H1 (cell line): ENCODE results near the gene POP7. TPM values are rescaled to one million over a fixed set of nuclear protein-coding genes. Genes with fewer than 3 reads are reported as not detected.

Source experiments
- PHF8 ChIP-seq: fragments of 200-600 bp; sonication (generic); conservative IDR thresholded peaks from 2 replicates; pipeline ENCODE4 v1.7.1; 2012; ENCODE audit warnings: low read depth, mild to moderate bottlenecking, inconsistent platforms, low read length, moderate library complexity
- TAF7 ChIP-seq: optimal IDR thresholded peaks from 2 replicates; pipeline ENCODE3; 2011; ENCODE audit warnings: low read depth, mild to moderate bottlenecking, inconsistent platforms, low read length, moderate library complexity, borderline replicate concordance
- polyA plus RNA-seq, 7 experiments: library from polyadenylated mRNA; depleted of rRNA in 3 of 7; stranded (reverse) in 5 of 7; unstranded in 2 of 7; fragments of >200 nt in 5 of 7; fragments of 200-250 nt in 2 of 7; gene quantifications; 1 replicate in 5 of 7; 2 replicates in 1 of 7; 4 replicates in 1 of 7; pipeline versions ENCODE4 v1.2.1 to v1.2.3, GENCODE V29; 2011 to 2013; ENCODE audit warnings: missing spikeins in 2 of 7, mixed read lengths in 2 of 7
- total RNA-seq: library from RNA; stranded (reverse); fragmentation: NEBNext Ultra II Directional; extraction: Animal tissue kit (Norgen Biotek cat#: 25700); gene quantifications from 2 replicates; pipeline ENCODE4 v1.2.1, GENCODE V29; 2021
- TF ChIP-seq, protein P1 (sequence below), 3 experiments: IDR thresholded peaks; 1 replicate in 2 of 3; 2 replicates in 1 of 3; pipeline versions ENCODE4 v1.5.1 to v1.6.1; 2011; ENCODE audit warnings: low read length in 3 of 3, mild to moderate bottlenecking in 3 of 3, inconsistent platforms in 2 of 3, low read depth in 1 of 3, moderate library complexity in 1 of 3; ENCODE audit not compliant: insufficient read depth in 1 of 3; ENCODE audit errors: control extremely low read depth in 1 of 3
- TF ChIP-seq, protein P2 (sequence below): IDR thresholded peaks from 2 replicates; pipeline ENCODE4 v1.6.1; 2011; ENCODE audit warnings: low read depth, mild to moderate bottlenecking, low read length; ENCODE audit not compliant: insufficient read depth

Gene POP7
- total and polyA plus RNA-seq, 2 of the 8 experiments (the other 6 are each of a cell fraction or from before 2014, with no cell fraction given) = 92.5 to 135 TPM

DNA sequence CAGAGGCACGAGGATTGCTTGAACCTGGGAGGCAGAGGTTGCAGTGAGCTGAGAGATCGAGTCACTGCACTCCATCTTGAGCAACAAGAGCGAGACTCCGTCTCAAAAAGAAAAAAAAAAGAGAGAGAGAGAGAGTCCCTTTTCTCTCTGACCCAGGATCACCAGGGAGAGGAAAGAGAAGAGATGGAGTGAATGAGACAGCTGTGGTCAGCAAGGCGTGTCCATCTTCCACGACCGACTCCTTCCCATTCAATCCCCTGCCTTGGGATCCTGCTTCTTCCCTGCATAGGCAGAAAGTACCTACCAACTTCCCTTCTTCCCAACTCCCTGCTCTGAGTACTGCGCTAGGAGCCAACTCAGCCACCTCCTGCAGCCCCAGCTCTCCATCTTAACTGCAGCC lies 22.3 kb downstream of the POP7 start (continued):
- TF ChIP-seq, protein P1, sequence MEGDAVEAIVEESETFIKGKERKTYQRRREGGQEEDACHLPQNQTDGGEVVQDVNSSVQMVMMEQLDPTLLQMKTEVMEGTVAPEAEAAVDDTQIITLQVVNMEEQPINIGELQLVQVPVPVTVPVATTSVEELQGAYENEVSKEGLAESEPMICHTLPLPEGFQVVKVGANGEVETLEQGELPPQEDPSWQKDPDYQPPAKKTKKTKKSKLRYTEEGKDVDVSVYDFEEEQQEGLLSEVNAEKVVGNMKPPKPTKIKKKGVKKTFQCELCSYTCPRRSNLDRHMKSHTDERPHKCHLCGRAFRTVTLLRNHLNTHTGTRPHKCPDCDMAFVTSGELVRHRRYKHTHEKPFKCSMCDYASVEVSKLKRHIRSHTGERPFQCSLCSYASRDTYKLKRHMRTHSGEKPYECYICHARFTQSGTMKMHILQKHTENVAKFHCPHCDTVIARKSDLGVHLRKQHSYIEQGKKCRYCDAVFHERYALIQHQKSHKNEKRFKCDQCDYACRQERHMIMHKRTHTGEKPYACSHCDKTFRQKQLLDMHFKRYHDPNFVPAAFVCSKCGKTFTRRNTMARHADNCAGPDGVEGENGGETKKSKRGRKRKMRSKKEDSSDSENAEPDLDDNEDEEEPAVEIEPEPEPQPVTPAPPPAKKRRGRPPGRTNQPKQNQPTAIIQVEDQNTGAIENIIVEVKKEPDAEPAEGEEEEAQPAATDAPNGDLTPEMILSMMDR (IDR thresholded peaks at IDR 0.05; ENCODE audit: control extremely low read depth in 1 of 3, insufficient read depth in 1 of 3, low read depth in 1 of 3, low read length in 3 of 3) = no peak
- TF ChIP-seq TAF7 = no peak
- TF ChIP-seq PHF8 = no peak
- TF ChIP-seq, protein P2, sequence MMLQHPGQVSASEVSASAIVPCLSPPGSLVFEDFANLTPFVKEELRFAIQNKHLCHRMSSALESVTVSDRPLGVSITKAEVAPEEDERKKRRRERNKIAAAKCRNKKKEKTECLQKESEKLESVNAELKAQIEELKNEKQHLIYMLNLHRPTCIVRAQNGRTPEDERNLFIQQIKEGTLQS = no peak
- TF ChIP-seq, all 59 proteins: peak for 0
